H1 (cell line): ENCODE data around the gene PDE4D. TPM values are rescaled to one million over a fixed set of nuclear protein-coding genes. Genes with fewer than 3 reads are reported as not detected.

Experiments used
- ATF2 ChIP-seq: IDR thresholded peaks from 2 replicates; pipeline ENCODE4 v1.6.1; 2012; ENCODE audit warnings: low read length, inconsistent platforms
- CBX8 ChIP-seq: fragments of 300-800, 300-1000 bp; sonication (generic); IDR thresholded peaks from 2 replicates; pipeline ENCODE4 v1.7.1; 2016; ENCODE audit warnings: low read depth, low read length, borderline replicate concordance
- POU5F1 ChIP-seq: IDR thresholded peaks from 2 replicates; pipeline ENCODE4 v1.6.1; 2011; ENCODE audit warnings: low read depth, mild to moderate bottlenecking, low read length, moderate library complexity
- RAD21 ChIP-seq, 2 experiments: IDR thresholded peaks in 1 of 2; conservative IDR thresholded peaks in 1 of 2; 2 replicates each; pipeline ENCODE4 v1.6.1; 2011; ENCODE audit warnings: low read depth in 2 of 2, low read length in 2 of 2, improper control_type of control experiment in 1 of 2, inconsistent platforms in 1 of 2, mild to moderate bottlenecking in 1 of 2, moderate library complexity in 1 of 2
- polyA plus RNA-seq, 7 experiments: library from polyadenylated mRNA; depleted of rRNA in 3 of 7; stranded (reverse) in 5 of 7; unstranded in 2 of 7; fragments of >200 nt in 5 of 7; fragments of 200-250 nt in 2 of 7; gene quantifications; 1 replicate in 5 of 7; 2 replicates in 1 of 7; 4 replicates in 1 of 7; pipeline versions ENCODE4 v1.2.1 to v1.2.3, GENCODE V29; 2011 to 2013; ENCODE audit warnings: missing spikeins in 2 of 7, mixed read lengths in 2 of 7
- total RNA-seq: library from RNA; stranded (reverse); fragmentation: NEBNext Ultra II Directional; extraction: Animal tissue kit (Norgen Biotek cat#: 25700); gene quantifications from 2 replicates; pipeline ENCODE4 v1.2.1, GENCODE V29; 2021
- TF ChIP-seq, protein P1 (sequence below): fragments of 300-600 bp; sonication (generic); IDR thresholded peaks from 2 replicates; pipeline ENCODE4 v1.7.1; 2012; ENCODE audit warnings: low read length, moderate library complexity, mild to moderate bottlenecking, inconsistent platforms; ENCODE audit not compliant: insufficient replicate concordance

PDE4D gene
- total and polyA plus RNA-seq, 2 of the 8 experiments (the other 6 are each of a cell fraction or from before 2014, with no cell fraction given), result 2.3 to 3.7 TPM

GRCh38 chr5:58950224-58950623 lies 943.3 kb downstream of the PDE4D start (continued):
- no peak for TF ChIP-seq ATF2
- TF ChIP-seq CBX8, result no peak
- TF ChIP-seq POU5F1, result no peak
- TF ChIP-seq RAD21 (IDR thresholded peaks at IDR 0.05 in 1 of 2, conservative IDR thresholded peaks at IDR 0.05 in 1 of 2; ENCODE audit: low read depth in 2 of 2, low read length in 2 of 2), result no peak
- TF ChIP-seq, protein P1, sequence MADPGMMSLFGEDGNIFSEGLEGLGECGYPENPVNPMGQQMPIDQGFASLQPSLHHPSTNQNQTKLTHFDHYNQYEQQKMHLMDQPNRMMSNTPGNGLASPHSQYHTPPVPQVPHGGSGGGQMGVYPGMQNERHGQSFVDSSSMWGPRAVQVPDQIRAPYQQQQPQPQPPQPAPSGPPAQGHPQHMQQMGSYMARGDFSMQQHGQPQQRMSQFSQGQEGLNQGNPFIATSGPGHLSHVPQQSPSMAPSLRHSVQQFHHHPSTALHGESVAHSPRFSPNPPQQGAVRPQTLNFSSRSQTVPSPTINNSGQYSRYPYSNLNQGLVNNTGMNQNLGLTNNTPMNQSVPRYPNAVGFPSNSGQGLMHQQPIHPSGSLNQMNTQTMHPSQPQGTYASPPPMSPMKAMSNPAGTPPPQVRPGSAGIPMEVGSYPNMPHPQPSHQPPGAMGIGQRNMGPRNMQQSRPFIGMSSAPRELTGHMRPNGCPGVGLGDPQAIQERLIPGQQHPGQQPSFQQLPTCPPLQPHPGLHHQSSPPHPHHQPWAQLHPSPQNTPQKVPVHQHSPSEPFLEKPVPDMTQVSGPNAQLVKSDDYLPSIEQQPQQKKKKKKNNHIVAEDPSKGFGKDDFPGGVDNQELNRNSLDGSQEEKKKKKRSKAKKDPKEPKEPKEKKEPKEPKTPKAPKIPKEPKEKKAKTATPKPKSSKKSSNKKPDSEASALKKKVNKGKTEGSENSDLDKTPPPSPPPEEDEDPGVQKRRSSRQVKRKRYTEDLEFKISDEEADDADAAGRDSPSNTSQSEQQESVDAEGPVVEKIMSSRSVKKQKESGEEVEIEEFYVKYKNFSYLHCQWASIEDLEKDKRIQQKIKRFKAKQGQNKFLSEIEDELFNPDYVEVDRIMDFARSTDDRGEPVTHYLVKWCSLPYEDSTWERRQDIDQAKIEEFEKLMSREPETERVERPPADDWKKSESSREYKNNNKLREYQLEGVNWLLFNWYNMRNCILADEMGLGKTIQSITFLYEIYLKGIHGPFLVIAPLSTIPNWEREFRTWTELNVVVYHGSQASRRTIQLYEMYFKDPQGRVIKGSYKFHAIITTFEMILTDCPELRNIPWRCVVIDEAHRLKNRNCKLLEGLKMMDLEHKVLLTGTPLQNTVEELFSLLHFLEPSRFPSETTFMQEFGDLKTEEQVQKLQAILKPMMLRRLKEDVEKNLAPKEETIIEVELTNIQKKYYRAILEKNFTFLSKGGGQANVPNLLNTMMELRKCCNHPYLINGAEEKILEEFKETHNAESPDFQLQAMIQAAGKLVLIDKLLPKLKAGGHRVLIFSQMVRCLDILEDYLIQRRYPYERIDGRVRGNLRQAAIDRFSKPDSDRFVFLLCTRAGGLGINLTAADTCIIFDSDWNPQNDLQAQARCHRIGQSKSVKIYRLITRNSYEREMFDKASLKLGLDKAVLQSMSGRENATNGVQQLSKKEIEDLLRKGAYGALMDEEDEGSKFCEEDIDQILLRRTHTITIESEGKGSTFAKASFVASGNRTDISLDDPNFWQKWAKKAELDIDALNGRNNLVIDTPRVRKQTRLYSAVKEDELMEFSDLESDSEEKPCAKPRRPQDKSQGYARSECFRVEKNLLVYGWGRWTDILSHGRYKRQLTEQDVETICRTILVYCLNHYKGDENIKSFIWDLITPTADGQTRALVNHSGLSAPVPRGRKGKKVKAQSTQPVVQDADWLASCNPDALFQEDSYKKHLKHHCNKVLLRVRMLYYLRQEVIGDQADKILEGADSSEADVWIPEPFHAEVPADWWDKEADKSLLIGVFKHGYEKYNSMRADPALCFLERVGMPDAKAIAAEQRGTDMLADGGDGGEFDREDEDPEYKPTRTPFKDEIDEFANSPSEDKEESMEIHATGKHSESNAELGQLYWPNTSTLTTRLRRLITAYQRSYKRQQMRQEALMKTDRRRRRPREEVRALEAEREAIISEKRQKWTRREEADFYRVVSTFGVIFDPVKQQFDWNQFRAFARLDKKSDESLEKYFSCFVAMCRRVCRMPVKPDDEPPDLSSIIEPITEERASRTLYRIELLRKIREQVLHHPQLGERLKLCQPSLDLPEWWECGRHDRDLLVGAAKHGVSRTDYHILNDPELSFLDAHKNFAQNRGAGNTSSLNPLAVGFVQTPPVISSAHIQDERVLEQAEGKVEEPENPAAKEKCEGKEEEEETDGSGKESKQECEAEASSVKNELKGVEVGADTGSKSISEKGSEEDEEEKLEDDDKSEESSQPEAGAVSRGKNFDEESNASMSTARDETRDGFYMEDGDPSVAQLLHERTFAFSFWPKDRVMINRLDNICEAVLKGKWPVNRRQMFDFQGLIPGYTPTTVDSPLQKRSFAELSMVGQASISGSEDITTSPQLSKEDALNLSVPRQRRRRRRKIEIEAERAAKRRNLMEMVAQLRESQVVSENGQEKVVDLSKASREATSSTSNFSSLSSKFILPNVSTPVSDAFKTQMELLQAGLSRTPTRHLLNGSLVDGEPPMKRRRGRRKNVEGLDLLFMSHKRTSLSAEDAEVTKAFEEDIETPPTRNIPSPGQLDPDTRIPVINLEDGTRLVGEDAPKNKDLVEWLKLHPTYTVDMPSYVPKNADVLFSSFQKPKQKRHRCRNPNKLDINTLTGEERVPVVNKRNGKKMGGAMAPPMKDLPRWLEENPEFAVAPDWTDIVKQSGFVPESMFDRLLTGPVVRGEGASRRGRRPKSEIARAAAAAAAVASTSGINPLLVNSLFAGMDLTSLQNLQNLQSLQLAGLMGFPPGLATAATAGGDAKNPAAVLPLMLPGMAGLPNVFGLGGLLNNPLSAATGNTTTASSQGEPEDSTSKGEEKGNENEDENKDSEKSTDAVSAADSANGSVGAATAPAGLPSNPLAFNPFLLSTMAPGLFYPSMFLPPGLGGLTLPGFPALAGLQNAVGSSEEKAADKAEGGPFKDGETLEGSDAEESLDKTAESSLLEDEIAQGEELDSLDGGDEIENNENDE, result no peak
